GM19468 (cell line): ENCODE data around the gene ZNF90.
"Not testable (repeated sequence)": the region's sequence is repeated elsewhere in the genome, so short reads cannot be mapped to it uniquely, and the experiment has no call there.

Source experiments
- ATAC-seq: cut with Tn5 transposase; IDR thresholded peaks from one replicate; pipeline ENCODE4 v1.9.1; 2021; ENCODE audit warnings: mild to moderate bottlenecking, moderate library complexity, moderate number of reproducible peaks; ENCODE audit not compliant: unreplicated experiment; ENCODE audit errors: extremely low read depth

Gene ZNF90

DNA sequence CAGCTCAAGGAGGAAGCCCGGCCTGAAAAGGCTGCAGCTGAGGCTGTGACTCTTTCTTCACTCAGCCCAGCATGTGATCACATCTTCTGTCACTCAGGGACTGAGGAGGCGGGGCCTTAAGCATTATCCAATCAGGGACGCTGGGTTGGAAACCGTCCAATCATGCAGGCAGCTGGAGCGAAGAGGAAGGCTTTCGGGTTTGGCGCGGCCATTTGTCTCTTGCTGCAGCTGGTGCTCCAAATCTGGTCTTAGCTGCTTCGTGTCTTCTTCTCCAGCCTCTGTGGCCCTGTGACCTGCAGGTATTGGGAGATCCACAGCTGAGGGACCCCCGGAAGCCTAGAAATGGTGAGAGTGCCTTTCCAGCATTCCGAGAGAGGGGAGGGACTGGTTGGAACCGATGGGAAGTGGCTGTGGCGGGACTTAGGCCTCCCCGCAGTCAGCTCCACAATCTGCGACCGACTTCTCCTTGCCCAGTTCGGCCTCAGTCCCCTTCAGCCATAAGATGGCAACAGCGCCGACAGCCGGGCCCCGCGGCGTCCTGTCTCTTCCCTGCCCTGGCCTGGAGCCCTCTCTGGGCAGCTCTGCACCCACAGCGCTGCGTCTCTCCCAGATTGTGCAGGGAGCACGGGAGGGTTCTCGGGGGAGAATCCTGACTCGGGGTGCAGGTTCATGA lies at the start of gene ZNF90:
ZNF90 (plus strand) TSS at position 210 of the 673 bp plus-strand sequence; CDS start at position 343, 133 bp downstream.
- peak; percentile 73 for ATAC-seq

- ATAC-seq, result no peak
Observed at GRCh38 chr19:20028611-20029010, 49.2 kb upstream of the ZNF90 start.

GRCh38 chr19:20035935-20036334 lies 41.9 kb upstream of the ZNF90 start:
- no peak for ATAC-seq

DNA sequence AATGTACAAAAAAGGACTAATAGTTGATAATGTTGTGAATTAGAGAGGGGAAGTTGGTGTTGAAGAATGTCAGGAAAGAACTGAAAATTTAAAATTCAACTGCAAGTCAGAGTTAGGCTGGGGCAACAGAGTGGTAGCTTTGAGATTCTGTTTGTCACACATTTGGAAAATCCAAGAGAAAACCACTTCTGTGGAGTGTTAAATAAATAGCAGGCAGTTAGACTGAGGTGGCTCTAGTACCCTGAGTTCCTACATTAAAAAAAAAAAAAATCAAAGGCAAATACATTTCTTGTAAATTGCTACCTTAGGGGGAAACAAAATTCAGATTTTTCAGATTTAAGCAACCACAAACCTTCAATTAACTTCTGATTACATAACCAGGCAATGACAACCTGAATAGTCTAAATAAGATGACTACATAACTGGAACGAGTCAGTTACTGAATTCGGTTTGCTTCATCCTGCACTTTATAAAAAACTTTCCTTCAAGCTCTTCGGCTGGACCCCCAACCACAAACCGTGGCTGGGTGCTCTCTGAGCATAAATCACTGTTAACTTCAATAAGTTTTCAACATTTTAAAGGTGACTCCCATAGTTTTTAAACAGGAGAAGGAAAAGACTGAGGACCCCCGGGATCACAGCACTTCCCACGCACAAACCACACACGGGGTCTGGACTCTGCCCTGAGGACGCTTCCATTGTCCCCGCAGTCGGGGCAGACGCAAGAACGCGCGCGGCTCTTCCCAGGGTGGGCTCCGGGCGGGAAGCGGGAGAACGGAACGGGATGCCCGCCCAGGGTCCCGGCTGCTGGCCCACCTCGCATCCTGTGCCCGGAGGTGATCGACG lies 39.2 kb upstream of the ZNF90 start:
- ATAC-seq, result no peak

DNA sequence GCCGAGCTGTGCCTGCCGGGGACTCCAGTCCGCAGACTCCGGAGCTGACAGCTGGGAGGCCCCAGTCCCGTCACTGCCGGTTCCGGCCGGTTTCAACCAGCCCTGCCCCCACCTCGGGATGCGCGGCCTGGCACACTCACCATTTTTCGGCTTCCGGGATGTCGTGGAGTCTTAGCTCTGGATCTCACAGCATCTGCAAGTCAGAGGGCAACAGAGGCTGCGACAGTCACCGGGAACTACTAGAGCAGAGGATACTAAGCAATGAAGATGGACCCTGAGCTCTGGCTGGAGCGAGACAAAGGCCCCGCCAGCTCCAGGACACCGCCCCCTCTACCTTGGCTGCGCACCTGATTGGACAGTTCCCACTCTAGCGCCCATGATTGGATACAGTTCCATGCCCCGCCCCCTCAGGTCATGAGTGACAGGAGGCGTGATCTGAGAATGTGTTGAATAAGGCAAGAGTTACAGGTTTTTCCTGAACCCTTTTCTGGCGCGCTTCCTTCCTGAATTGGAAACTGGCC lies 38.5 kb upstream of the ZNF90 start, which contains the start of gene ZNF682:
ZNF682 (minus strand) TSS at position 303 of the 521 bp plus-strand sequence; CDS start at position 143, 160 bp downstream.
- ATAC-seq, result peak; percentile 83

- ATAC-seq, result no peak
Observed at GRCh38 chr19:20044663-20045062, 33.1 kb upstream of the ZNF90 start.

GRCh38 chr19:20045742-20046141 lies 32.1 kb upstream of the ZNF90 start:
- ATAC-seq, result not testable (repeated sequence)

- peak; percentile 91 for ATAC-seq
Observed at GRCh38 chr19:20051841-20052768, 25.7 kb upstream of the ZNF90 start.

DNA sequence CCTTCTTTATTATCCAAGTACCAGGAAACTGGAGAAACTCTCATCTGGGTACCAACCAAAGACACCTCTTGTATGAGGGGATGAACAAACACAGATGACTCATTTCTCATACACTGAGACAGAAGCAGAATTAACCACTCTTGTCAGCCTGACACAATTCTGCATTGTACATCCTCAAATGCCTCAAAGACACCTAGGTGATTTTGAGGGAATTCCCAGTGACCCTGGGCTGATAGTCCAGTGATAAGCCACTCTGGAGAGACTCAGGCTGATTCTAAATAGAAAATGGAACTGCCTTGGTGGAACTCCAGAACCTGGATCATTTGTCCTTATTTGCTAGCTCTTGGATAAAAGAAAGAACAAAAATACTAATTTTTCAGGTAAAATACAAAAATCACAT lies 19.1 kb upstream of the ZNF90 start:
- not testable (repeated sequence) for ATAC-seq

DNA sequence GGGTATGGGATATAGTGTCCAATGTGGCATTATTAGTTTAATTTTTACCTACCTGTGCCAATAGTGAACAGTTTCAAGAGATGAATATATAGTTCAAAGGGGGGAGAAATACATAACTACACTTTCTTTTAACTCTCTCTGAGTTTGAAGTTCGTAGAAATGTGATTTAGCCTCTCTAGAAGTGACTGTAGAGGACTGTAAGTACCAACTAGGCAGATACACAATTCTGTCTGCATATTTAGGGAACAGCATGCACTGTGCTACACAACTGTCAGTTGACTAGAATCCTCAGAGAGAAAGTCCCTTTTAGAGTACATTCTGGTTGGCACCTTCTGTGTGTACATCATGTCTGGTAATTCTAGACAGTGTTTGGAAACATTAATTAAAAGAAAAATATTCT lies 17.5 kb upstream of the ZNF90 start:
- no peak for ATAC-seq

DNA sequence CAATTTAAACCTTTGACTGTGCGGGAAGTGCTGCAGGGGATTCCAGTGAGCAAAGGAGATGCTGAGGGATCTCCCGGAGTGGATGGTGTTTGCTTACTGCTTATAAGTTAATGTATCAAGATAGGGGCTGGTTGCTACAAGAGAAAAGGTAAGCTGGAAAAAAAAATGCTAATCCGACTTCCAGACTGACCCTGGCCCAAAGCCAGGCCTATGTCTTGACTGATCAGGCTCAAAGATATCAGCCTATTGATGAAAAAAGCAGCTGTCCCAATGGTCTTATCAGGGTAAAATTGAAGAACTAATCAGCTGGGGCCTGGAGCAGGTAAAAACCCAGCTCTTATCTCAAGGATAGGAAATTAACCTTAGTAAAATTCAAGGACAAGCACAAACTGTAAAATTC lies 10.9 kb upstream of the ZNF90 start:
- ATAC-seq, result no peak

DNA sequence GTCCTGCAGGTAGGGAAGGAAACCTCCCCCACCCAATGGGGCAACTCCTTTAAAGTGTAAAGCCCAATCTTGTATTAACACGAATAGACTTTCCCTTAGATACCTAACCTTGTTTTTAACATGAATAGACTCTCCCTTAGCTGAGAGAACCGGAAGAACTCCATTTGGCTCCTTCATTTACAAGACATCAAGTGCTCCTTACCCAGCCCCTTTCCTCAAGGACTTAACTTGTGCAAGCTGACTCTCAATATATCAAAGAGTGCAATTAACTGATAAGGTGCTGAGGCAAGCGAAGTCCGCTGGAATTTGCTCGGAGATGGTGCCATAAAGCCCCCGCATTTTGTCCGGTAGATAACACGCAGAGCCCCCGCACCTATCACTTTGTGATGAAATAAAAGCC lies 9.9 kb upstream of the ZNF90 start:
- ATAC-seq, result no peak

DNA sequence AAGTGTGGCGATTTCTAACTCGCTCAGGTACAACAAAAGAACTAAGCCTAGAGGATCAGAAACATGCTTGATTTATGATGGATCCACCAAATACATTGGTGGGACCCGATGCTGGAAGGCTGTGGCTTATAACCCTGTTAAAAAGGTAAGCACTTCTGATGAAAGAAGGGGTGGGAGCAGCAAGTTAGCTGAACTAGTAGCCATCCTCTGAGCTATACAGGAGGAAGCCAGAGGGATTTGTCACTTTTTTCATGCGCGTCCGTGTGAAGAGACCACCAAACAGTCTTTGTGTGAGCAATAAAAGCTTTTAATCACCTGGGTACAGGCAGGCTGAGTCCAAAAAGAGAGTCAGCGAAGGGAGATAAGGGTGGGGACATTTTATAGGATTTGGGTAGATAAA lies 9.2 kb upstream of the ZNF90 start:
- not testable (repeated sequence) for ATAC-seq

- ATAC-seq, result no peak
Observed at GRCh38 chr19:20070691-20071090, 7.1 kb upstream of the ZNF90 start.

- ATAC-seq, result no peak
Observed at GRCh38 chr19:20072936-20073335, 4.9 kb upstream of the ZNF90 start.

- ATAC-seq, result no peak
Observed at GRCh38 chr19:20078581-20079031, 806 bp downstream of the ZNF90 start.

- no peak for ATAC-seq
Observed at GRCh38 chr19:20079476-20079875, 1.7 kb downstream of the ZNF90 start.

GRCh38 chr19:20080656-20081055 lies 2.9 kb downstream of the ZNF90 start:
- no peak for ATAC-seq

- ATAC-seq, result not testable (repeated sequence)
Observed at GRCh38 chr19:20082232-20082833, 4.5 kb downstream of the ZNF90 start.

DNA sequence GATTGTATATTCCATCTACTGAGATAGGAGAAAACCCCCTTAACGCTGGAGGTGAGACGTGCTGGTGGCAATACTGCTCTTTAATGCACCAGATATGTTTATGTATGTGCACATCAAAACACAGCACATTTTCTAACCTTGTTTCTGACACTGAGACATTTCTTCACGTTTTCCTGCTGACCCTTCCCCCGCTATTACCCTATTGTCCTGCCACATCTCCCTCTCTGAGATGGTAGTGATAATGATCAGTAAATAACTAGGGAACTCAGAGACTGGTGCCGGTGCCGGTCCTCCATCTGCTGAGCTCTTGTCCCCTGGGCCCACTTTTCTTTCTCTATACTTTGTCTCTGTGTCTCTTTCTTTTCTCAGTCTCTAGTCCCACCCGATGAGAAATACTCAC lies 5.1 kb downstream of the ZNF90 start:
- not testable (repeated sequence) for ATAC-seq
